Upper lobe of left lung (tissue), 4 donors: Measurements from ENCODE around the gene CLUH.

ENCODE experiments used
- CTCF ChIP-seq, 6 experiments: fragments of 450-650 bp in 4 of 6; fragments of 200-600 bp in 2 of 6; sonication (generic) in 2 of 6; IDR thresholded peaks; one replicate each; pipeline ENCODE4 v1.5.1; 2016 to 2019; ENCODE audit warnings: antibody characterized with exemption in 6 of 6
- POLR2A ChIP-seq, 4 donors: fragments of 450-650 bp; IDR thresholded peaks; one replicate each; pipeline ENCODE4 v1.5.1; 2016 to 2017; ENCODE audit warnings: antibody characterized with exemption in 4 of 4, mild to moderate bottlenecking in 2 of 4

GRCh38 chr17:2649191-2649590, 62.4 kb downstream of the CLUH start:
- TF ChIP-seq CTCF (IDR thresholded peaks at IDR 0.05) (no peak), POLR2A (IDR thresholded peaks at IDR 0.05) (no peak)
